ENCODE measurements around the gene MAP4K3. TPM values are rescaled to one million over a fixed set of nuclear protein-coding genes. Genes with fewer than 3 reads are reported as not detected.

The MAP4K3 gene
- total RNA-seq, 2 donors from 2014 or later, result 22.2 to 30.9 TPM

- no peak for TF ChIP-seq CTCF (IDR thresholded peaks at IDR 0.05)
- Histone ChIP-seq H3K4me3 (no peak overlapping the region), H3K36me3 (no peaks in the 10 kb centered on the region), H3K4me1 (no peaks in the 10 kb centered on the region), H3K27me3 (no peaks in the 10 kb centered on the region), H3K9me3 (no peaks in the 10 kb centered on the region), H3K9ac (ENCODE audit: low read depth in 2 of 2, low read length in 2 of 2) (no peak overlapping the region), H3K27ac (no peak overlapping the region)
- intact Hi-C loops (cut with DNase I), result no loop called here
- DNase-seq, result no peak
Observed at GRCh38 chr2:39290433-39290832, 146.7 kb downstream of the MAP4K3 start.

- intact Hi-C loops (cut with DNase I), result no loop called here
Observed at GRCh38 chr2:39289609-39290008, 147.5 kb downstream of the MAP4K3 start.

GRCh38 chr2:39283561-39283960 is 153.5 kb downstream of the MAP4K3 start:
- no peaks in the 10 kb centered on the region for H3K9me3 ChIP-seq
- no peaks in the 10 kb centered on the region for H3K27me3 ChIP-seq
- no peak for DNase-seq
- intact Hi-C loops (cut with DNase I), result no loop called here
- no peaks in the 10 kb centered on the region for H3K36me3 ChIP-seq
- no peak overlapping the region for H3K9ac ChIP-seq (ENCODE audit: low read depth in 2 of 2, low read length in 2 of 2)
- no peaks in the 10 kb centered on the region for H3K4me1 ChIP-seq
- no peak overlapping the region for H3K4me3 ChIP-seq
- no peak for TF ChIP-seq CTCF (IDR thresholded peaks at IDR 0.05)
- H3K27ac ChIP-seq, result no peak overlapping the region

More at GRCh38 chr2:39289609-39290008, 147.5 kb downstream of the MAP4K3 start:
- Histone ChIP-seq H3K9me3 (no peaks in the 10 kb centered on the region), H3K9ac (ENCODE audit: low read depth in 2 of 2, low read length in 2 of 2) (no peak overlapping the region), H3K36me3 (no peaks in the 10 kb centered on the region), H3K27ac (no peak overlapping the region), H3K27me3 (no peaks in the 10 kb centered on the region), H3K4me3 (no peak overlapping the region), H3K4me1 (no peaks in the 10 kb centered on the region)
- DNase-seq, result no peak
- no peak for TF ChIP-seq CTCF (IDR thresholded peaks at IDR 0.05)

GRCh38 chr2:39281391-39281790 is 155.7 kb downstream of the MAP4K3 start:
- Histone ChIP-seq H3K36me3 (no peaks in the 10 kb centered on the region), H3K9me3 (no peaks in the 10 kb centered on the region)
- intact Hi-C loops (cut with DNase I), result no loop called here

GRCh38 chr2:39275016-39275415 is 162.1 kb downstream of the MAP4K3 start:
- TF ChIP-seq CTCF (IDR thresholded peaks at IDR 0.05), result no peak
- intact Hi-C loops (cut with DNase I), result no loop called here
- no peak overlapping the region for H3K9ac ChIP-seq (ENCODE audit: low read depth in 2 of 2, low read length in 2 of 2)
- no peak overlapping the region for H3K27ac ChIP-seq
- H3K9me3 ChIP-seq, result no peaks in the 10 kb centered on the region
- H3K36me3 ChIP-seq, result no peaks in the 10 kb centered on the region
- no peak for DNase-seq
- H3K4me1 ChIP-seq, result no peaks in the 10 kb centered on the region
- H3K4me3 ChIP-seq, result no peak overlapping the region
- no peaks in the 10 kb centered on the region for H3K27me3 ChIP-seq

More at GRCh38 chr2:39281391-39281790, 155.7 kb downstream of the MAP4K3 start:
- H3K27me3 ChIP-seq, result no peaks in the 10 kb centered on the region
- H3K4me3 ChIP-seq, result no peak overlapping the region
- DNase-seq, result no peak
- H3K9ac ChIP-seq (ENCODE audit: low read depth in 2 of 2, low read length in 2 of 2), result no peak overlapping the region
- H3K4me1 ChIP-seq, result no peaks in the 10 kb centered on the region
- TF ChIP-seq CTCF (IDR thresholded peaks at IDR 0.05), result no peak
- no peak overlapping the region for H3K27ac ChIP-seq

GRCh38 chr2:39269941-39270340 is 167.1 kb downstream of the MAP4K3 start:
- Histone ChIP-seq H3K4me3 (no peak overlapping the region), H3K9me3 (no peaks in the 10 kb centered on the region), H3K27me3 (no peaks in the 10 kb centered on the region), H3K4me1 (no peaks in the 10 kb centered on the region), H3K27ac (no peak overlapping the region), H3K9ac (ENCODE audit: low read depth in 2 of 2, low read length in 2 of 2) (no peak overlapping the region), H3K36me3 (no peaks in the 10 kb centered on the region)
- intact Hi-C loops (cut with DNase I), result no loop called here
- DNase-seq, result no peak
- no peak for TF ChIP-seq CTCF (IDR thresholded peaks at IDR 0.05)

All from colonic mucosa (tissue), 4 donors.